Effector CD4-positive, alpha-beta T cell (primary cell): ENCODE measurements around the gene PGBD5.

Source experiments
- DNase-seq: peaks from one replicate; pipeline ENCODE4 v3.0.0-alpha.2; 2020

PGBD5 gene

DNA sequence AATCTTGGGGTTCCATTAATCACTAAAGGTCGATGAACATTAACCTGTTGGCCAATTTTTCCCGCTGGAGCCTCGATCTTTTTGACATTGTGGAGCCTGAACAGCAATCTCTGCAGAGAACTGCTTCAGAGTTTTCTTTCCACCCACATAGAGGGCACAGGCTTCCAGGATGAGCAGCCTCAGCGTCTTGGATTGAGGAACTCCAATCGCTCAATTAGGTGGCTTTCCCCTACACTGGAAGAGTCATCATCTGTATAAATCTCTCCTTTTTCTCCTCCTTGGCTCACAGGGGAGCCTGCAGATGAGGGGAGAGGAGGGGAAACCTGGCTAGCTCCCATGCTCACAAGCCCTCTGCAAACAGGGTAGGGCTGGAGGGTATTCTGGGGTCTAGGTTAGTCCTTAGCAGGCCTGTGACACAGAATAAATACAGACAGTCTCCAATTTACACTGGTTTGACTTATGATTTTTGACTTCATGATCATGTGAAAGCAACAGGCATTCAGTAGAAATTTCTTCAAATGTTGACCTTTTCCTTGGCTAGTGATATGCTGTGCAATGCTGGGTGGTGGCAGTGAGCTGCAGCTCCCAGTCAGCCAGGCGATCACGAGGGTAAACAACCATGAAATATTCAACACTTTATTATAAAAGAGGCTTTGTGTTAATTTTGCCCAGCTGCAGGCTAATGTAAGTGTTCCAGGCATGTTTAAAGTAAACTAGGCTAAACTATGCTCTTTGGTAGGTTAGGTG is 80.8 kb downstream of the PGBD5 start:
- no peak for DNase-seq

GRCh38 chr1:230342699-230343098 is 83.4 kb downstream of the PGBD5 start:
- no peak for DNase-seq

DNA sequence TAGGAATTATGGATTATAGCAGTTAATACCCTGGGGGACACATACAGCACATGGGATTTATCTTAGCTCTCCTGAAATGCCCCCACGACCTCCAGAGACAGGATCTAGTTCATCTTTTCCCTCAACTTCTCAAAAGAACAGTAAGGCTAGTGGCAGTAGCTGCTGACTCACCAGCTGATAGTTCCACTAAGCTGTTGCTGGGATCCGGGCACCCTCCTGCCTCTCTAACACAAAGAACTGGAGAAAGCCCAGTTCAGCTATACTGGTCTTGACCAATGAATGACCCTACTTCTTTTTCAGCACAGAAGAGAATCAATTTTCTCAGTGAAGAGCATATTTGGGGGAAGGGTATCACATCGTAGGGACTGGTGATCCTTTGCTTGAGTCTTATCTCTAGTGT is 84.1 kb downstream of the PGBD5 start:
- DNase-seq: no peak

DNA sequence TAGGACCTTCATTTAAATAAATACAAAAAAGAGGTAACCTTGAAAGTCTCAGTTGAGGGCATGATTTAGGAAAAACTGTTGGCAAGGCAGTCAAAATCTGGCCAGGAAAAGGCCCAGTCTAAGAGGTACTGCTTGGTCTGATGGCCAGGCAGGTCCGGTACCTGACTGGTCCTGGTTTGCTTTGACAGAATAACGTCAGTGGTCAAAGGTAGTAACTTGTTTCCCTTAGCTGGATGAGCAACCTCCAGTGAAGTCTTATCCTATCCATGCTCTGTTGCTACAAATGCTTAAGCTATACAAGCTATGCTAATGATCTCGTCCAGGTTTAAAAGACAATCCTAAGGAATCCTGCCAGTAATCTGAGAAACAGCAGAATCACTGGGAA is 85.0 kb downstream of the PGBD5 start:
- DNase-seq: no peak

DNA sequence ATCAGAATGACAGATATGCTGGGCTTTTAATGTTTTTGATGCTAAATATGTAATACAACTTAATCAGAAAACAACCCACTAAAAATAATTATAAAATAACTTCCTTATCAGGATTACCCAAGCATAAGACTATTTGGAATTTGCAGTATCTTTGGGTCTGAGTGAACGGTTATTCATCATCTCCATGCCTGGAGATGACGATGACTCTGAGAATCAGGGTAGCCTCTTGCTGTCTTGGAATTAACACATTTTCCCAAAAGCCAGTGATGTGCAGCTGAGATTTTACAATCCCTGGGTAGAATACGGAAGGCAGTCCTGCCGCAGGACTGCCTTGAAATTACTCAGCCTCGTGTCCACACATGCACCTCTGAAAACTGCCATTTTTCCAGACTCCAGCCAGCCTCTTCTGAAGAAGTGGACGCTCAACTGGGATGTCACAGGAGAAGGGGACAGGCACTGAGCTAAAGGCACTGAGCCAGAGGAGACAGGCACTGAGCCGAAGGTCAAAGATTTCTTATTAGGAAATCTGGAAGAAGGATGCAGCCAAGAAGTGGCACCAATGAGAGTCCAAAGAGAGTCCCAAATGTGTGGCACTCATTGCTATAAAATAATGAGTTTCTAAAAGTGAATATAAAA is 85.5 kb downstream of the PGBD5 start:
- DNase-seq: no peak

GRCh38 chr1:230339033-230339432 is 87.1 kb downstream of the PGBD5 start:
- no peak for DNase-seq

DNA sequence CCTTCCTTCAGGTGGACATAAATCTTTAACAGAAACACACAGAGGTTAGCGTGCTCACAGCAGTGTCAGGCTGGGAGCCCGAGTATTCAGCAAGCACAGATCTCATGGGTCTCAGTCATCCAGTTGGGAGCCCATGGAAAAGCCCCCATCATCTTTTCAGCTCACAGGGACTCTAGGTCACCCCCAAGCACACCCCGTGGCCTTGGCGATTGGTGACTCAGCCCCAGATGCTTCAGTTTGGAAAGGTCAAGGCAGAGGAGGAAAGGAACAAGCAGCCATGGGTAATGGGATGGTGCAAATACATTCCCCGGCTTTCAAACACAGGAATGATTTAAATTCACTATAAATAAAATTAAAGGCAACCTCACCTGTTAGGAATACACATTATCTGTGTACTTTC is 88.9 kb downstream of the PGBD5 start:
- DNase-seq: no peak

- no peak for DNase-seq
These were observed 90.1 kb downstream of the PGBD5 start for GRCh38 chr1:230335861-230336522.

GRCh38 chr1:230334447-230334837 is 91.7 kb downstream of the PGBD5 start:
- DNase-seq: no peak

GRCh38 chr1:230333590-230334446 is 92.3 kb downstream of the PGBD5 start:
- no peak for DNase-seq

DNA sequence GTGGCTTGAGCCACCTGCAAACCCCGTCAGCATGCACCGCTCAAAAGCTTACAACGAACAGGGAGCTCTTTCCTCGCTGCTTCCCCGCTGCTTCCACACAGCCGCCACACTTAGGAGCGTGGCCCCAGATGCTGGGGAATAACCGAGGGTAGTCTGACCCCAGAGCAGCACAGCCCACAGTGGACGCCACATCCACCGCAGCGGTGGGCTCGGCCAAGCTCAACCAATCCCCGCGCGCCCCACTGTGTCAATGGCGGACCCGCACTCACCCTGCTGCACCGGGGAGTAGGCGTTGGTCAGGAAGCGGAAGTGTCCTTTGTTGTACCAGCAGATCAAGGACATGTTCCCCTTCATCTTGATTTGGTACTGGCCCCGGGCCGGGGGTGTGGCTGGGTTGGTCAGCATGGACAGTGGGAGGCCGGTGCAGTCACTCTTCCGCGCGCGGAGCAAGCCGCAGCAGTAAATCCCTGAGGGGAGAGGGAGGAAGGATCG is 93.5 kb downstream of the PGBD5 start:
- no peak for DNase-seq

DNA sequence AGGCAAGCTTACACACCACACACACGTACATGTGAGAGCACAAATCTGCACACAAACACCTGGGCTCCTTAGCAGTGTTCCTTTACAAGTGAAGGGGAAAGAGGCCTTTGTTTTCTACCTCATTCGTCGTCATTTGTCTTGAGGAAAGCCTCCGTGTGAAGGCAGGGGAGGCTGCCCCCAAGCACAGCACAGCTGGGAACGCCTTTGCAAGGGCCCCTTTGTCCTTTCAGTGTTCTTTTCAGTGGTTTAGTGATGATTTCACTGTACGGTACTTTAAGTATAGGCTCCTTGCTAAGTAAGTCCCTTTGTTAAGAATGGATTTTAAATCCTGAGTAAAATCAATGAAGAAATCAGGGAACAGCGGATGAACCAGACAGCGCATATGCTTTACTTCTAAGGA is 94.1 kb downstream of the PGBD5 start:
- DNase-seq: no peak

DNA sequence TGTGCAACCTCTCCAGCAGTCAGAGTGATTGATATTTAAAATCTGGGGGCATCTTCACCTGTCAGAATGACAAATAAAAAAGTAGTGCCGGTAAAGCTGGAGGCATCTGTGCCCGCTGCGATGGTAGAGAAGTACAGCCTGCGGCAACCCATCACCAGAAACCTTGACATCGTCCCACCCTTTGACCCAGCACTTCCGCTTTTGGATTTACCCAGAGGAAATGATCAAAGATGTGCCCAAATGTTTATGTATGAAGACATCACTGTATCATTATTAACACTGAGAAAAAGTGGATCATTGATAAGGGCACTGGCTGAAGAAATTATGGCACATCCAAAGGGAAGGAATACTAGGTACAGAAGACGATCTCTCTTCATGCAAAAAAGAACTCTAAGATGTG is 96.0 kb downstream of the PGBD5 start:
- DNase-seq: no peak

GRCh38 chr1:230328342-230329015 is 97.7 kb downstream of the PGBD5 start:
- DNase-seq: no peak

DNA sequence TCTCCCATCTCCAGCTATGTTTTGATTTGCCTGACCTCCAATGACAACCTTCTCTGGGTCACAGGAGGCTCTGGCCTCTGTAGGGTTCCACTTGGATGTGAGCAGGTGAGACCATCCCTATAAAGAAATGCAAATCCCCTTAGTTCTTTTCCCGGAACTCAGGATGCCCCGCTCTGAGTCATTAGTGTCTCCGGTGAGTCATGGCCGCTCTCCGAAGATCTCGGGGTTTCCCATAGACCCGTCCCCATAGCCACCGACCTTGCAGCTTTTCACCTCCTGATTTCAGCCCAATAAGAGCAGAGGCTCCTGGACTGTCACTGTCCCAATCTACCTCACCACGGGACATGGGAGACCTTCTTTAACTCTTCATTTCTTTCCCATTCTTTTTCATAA is 98.2 kb downstream of the PGBD5 start:
- DNase-seq: no peak

DNA sequence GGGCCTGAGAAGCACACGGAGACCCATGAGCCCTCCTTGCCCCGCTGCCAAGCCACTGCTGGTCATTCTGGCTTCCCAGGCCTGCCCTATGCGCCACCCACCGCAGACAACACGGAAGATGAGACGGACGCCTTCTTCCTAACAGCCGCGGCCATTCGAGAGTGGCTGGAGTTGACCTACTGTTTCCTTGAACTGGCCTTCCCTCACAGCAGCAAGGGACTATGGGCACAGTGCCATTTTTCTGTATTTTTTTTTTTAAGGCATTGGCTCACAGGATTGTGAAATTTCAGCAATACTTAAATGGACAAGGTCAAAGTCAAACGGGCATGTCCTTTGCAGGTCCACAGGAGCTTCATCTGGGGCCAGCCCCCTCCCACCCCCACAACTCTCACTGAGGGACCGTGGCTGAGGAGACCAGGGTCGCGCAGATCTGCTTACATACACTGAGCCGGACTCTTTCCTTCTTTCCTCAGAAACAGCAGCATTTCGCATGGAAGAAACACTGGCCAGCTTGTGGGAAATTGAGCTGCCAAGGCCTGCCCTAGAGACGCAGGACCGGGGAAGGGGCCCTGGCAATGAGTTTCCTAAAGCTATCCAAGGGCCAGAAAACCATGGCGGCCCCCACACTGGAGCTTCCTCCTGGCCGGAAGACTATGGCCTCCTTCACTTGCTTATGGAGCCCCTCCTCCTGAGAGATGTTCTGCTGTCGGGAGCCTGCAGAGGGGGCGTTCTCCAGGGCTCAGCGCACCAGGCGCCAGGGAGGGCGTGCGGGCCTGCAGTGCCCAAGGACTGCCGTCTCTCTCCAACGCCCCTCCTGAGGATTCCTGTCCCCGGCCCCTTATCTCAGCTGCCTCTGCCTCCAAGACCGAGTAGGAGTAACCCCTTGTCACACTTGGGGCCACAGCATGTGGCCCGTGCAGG is 98.9 kb downstream of the PGBD5 start:
- DNase-seq: no peak

DNA sequence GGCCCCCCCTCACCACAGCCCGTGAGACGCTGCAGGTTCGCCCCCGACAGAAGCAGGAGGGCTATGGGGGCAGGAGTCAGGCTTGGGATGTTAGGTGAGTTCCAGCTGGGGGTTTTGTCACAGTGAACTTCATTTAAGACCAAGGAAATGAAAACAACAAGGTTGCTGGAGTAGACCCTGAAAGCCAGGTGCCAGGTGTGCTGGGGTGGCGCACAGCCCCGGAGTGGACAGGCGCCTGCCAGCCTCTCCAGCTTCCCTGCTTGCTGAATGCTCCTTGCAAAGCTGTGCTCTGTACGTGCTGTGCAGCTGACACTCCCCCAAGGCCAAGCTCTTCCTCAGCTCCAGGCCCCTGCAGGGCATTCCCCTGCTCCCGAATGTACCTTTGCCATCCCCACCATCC is 102.4 kb downstream of the PGBD5 start:
- DNase-seq: no peak

DNA sequence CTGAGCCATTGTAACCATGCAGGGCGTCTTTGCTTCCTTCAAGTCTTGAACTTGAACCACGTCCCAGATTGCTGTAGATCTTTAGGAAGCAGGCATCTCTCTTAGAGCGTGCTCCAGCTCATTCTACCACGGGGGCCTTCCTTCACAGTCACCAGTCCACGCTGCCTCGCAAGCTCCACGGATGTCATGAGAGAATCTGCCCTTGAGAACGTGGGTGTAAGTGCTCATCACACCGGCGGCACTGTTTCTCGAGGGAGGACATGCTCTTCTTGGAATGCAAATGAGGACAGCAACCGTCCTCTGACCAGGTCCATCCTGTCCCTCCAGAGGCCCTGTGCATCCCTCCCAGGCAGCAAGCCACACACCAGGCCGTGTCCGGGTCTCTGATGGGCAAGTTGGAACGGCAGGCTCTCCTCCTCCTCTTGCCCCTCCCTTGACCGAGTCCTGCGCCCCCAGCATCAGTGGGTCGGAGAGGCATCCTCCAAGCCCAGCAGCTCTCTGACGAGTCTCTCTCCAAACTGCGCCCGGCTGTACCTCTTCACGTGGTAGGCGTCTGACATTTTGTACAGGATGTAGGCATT is 103.1 kb downstream of the PGBD5 start:
- no peak for DNase-seq

DNA sequence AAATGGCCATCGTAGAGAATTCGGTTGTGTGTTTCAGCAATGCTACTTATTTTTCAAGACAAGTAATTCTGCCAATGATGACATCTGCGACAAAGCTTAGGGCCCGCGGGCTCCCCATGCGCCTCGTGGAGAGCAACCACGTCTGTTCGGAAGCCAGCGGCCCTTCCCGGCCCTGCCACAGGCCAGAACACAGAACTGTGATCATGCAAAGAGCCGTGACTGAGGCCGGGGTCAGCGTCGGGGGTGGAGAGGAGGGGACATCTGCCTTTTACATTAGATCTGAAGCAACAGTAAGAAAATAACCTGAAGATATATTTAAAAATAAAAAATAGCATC is 103.7 kb downstream of the PGBD5 start:
- no peak for DNase-seq

- no peak for DNase-seq
These were observed 104.3 kb downstream of the PGBD5 start for GRCh38 chr1:230321741-230322420.

GRCh38 chr1:230321341-230321740 is 104.8 kb downstream of the PGBD5 start:
- no peak for DNase-seq
